ENCODE results near the gene LRRC47. TPM values are rescaled to one million over a fixed set of nuclear protein-coding genes. Genes with fewer than 3 reads are reported as not detected.

The LRRC47 gene
- polyA plus RNA-seq, 1 of the 3 experiments (the other 2 are of a cell fraction), result 34.6 TPM

DNA sequence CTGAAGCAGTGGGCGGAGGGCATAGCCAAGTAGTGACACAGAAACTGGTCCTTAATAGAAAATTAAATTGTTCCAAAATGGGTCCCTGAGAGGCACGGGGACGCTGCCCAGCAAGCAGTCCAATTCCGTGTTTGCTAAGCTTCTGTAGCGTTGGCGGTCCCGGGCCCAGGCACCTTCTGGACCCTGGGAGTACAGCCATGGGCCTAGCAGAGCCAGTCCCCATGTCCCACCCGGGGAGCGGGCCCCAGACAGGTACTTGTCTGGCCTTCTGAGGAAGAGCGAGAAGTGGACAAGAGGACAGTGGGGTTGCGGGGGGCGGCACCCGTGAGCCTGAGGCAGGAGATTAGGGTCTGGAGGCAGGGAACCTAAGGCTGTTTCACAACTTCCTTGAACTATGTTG is 55.5 kb downstream of the LRRC47 start:
- ChIA-PET CTCF (interaction anchor here (1.2 to 2.6 kb wide), 2 partner anchors 16 to 125 kb away, joined by 4 to 7 read pairs; no protein-coding TSS in a partner anchor), POLR2A (no interaction called here)
- no peaks in the 10 kb centered on the region for H3K9me3 ChIP-seq
- peaks cover 0 to 17% of the 10 kb centered on the region in 2 experiments; a peak in 1 of 4 replicates for H3K4me1 ChIP-seq (ENCODE audit: control insufficient read depth in 1 of 2, insufficient read depth in 2 of 2, low read depth in 1 of 2, low read length in 1 of 2)
- no peak overlapping the region for H3K4me2 ChIP-seq
- no peaks in the 10 kb centered on the region for H3F3A ChIP-seq (replicated peaks; ENCODE audit: insufficient read depth)
- WGBS (ENCODE audit: low lambda C conversion rate), result 90% methylated on average over 13 of the region's 13 CpGs
- DNase-seq, result no peak
- no peak overlapping the region for H2AFZ ChIP-seq (ENCODE audit: low read depth)
- H3K79me2 ChIP-seq (ENCODE audit: insufficient read depth), result no peaks in the 10 kb centered on the region
- H3K27ac ChIP-seq (ENCODE audit: low read depth in 2 of 2, low read length in 1 of 2), result no peak overlapping the region
- no peaks in the 10 kb centered on the region for H4K20me1 ChIP-seq (ENCODE audit: insufficient read depth)
- peaks cover 7 to 53% of the 10 kb centered on the region in 2 experiments for H3K36me3 ChIP-seq (replicated peaks in 1 of 2; ENCODE audit: control insufficient read depth in 1 of 2, insufficient read depth in 2 of 2, low read length in 1 of 2)
- no peak overlapping the region for H3K4me3 ChIP-seq (ENCODE audit: low read depth in 2 of 2, low read length in 1 of 2)
- TF ChIP-seq MXI1 (IDR thresholded peaks at IDR 0.05; ENCODE audit: low read depth, low read length), result no peak
- TF ChIP-seq TCF12 (IDR thresholded peaks at IDR 0.05), result no peak
- no peak for TF ChIP-seq NRF1 (IDR thresholded peaks at IDR 0.05; ENCODE audit: low read depth, low read length)
- TF ChIP-seq, protein P1, sequence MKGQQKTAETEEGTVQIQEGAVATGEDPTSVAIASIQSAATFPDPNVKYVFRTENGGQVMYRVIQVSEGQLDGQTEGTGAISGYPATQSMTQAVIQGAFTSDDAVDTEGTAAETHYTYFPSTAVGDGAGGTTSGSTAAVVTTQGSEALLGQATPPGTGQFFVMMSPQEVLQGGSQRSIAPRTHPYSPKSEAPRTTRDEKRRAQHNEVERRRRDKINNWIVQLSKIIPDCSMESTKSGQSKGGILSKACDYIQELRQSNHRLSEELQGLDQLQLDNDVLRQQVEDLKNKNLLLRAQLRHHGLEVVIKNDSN (IDR thresholded peaks at IDR 0.05; ENCODE audit: borderline replicate concordance, low read depth), result no peak
- no peak overlapping the region for H3K9ac ChIP-seq
- H3K27me3 ChIP-seq (ENCODE audit: insufficient read depth), result no peaks in the 10 kb centered on the region
- no peaks in the 10 kb centered on the region for H3K9me2 ChIP-seq

DNA sequence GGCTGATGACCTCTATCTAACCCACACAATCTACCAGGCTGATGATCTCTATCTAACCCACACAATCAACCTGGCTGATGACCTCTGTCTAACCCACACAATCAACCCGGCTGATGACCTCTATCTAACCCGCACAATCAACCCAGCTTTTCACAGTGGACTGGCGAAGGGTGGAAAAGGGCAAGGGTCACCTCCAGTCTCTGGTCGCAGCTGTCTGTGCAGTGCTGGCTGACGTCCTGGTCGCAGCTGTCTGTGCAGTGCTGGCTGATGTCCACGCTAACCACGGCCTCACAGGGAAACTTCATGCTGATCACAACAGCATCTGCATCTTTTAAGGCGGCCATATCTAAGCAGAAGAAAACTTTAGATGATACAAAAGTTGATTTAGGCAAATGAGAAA is 56.3 kb downstream of the LRRC47 start:
- Histone ChIP-seq H3K36me3 (replicated peaks in 1 of 2; ENCODE audit: control insufficient read depth in 1 of 2, insufficient read depth in 2 of 2, low read length in 1 of 2) (peaks cover 7 to 55% of the 10 kb centered on the region in 2 experiments), H3F3A (replicated peaks; ENCODE audit: insufficient read depth) (no peaks in the 10 kb centered on the region), H3K4me1 (ENCODE audit: control insufficient read depth in 1 of 2, insufficient read depth in 2 of 2, low read depth in 1 of 2, low read length in 1 of 2) (peaks cover 0 to 16% of the 10 kb centered on the region in 2 experiments; a peak in 1 of 4 replicates), H3K27me3 (ENCODE audit: insufficient read depth) (no peaks in the 10 kb centered on the region), H4K20me1 (ENCODE audit: insufficient read depth) (no peaks in the 10 kb centered on the region), H3K79me2 (ENCODE audit: insufficient read depth) (no peaks in the 10 kb centered on the region), H3K9me3 (no peaks in the 10 kb centered on the region), H3K27ac (ENCODE audit: low read depth in 2 of 2, low read length in 1 of 2) (no peak overlapping the region), H3K9me2 (no peaks in the 10 kb centered on the region), H3K4me2 (no peak overlapping the region), H3K9ac (no peak overlapping the region), H2AFZ (ENCODE audit: low read depth) (no peak overlapping the region), H3K4me3 (ENCODE audit: low read depth in 2 of 2, low read length in 1 of 2) (no peak overlapping the region)
- TF ChIP-seq JUND (IDR thresholded peaks at IDR 0.05) (no peak), GATA2 (CRISPR knock-in tag; IDR thresholded peaks at IDR 0.05) (no peak), NFIC (IDR thresholded peaks at IDR 0.05; ENCODE audit: borderline replicate concordance) (no peak), RXRA (IDR thresholded peaks at IDR 0.05; ENCODE audit: borderline replicate concordance, low read depth) (no peak), FOXJ3 (CRISPR knock-in tag; IDR thresholded peaks at IDR 0.05) (no peak), ELF1 (IDR thresholded peaks at IDR 0.05) (no peak), MEF2A (IDR thresholded peaks at IDR 0.05; ENCODE audit: borderline replicate concordance, low read depth) (no peak), CHD2 (IDR thresholded peaks at IDR 0.05; ENCODE audit: low read length, partially characterized antibody) (no peak), TCF12 (IDR thresholded peaks at IDR 0.05) (no peak), EZH2phosphoT487 (IDR thresholded peaks at IDR 0.05; ENCODE audit: borderline replicate concordance, low read depth) (no peak)
- TF ChIP-seq, protein P2, sequence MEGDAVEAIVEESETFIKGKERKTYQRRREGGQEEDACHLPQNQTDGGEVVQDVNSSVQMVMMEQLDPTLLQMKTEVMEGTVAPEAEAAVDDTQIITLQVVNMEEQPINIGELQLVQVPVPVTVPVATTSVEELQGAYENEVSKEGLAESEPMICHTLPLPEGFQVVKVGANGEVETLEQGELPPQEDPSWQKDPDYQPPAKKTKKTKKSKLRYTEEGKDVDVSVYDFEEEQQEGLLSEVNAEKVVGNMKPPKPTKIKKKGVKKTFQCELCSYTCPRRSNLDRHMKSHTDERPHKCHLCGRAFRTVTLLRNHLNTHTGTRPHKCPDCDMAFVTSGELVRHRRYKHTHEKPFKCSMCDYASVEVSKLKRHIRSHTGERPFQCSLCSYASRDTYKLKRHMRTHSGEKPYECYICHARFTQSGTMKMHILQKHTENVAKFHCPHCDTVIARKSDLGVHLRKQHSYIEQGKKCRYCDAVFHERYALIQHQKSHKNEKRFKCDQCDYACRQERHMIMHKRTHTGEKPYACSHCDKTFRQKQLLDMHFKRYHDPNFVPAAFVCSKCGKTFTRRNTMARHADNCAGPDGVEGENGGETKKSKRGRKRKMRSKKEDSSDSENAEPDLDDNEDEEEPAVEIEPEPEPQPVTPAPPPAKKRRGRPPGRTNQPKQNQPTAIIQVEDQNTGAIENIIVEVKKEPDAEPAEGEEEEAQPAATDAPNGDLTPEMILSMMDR (IDR thresholded peaks at IDR 0.05), result no peak
- TF ChIP-seq, protein P3, sequence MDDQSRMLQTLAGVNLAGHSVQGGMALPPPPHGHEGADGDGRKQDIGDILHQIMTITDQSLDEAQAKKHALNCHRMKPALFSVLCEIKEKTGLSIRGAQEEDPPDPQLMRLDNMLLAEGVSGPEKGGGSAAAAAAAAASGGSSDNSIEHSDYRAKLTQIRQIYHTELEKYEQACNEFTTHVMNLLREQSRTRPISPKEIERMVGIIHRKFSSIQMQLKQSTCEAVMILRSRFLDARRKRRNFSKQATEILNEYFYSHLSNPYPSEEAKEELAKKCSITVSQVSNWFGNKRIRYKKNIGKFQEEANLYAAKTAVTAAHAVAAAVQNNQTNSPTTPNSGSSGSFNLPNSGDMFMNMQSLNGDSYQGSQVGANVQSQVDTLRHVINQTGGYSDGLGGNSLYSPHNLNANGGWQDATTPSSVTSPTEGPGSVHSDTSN (IDR thresholded peaks at IDR 0.05), result no peak
- TF ChIP-seq, protein P4, sequence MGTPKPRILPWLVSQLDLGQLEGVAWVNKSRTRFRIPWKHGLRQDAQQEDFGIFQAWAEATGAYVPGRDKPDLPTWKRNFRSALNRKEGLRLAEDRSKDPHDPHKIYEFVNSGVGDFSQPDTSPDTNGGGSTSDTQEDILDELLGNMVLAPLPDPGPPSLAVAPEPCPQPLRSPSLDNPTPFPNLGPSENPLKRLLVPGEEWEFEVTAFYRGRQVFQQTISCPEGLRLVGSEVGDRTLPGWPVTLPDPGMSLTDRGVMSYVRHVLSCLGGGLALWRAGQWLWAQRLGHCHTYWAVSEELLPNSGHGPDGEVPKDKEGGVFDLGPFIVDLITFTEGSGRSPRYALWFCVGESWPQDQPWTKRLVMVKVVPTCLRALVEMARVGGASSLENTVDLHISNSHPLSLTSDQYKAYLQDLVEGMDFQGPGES (IDR thresholded peaks at IDR 0.05; ENCODE audit: low read depth, low read length), result no peak
- ChIA-PET CTCF (interaction anchor here (0.6 to 2.6 kb wide), 3 partner anchors 15 to 1744 kb away, joined by 3 to 7 read pairs (median 3); no protein-coding TSS in a partner anchor), POLR2A (no interaction called here)
- 92% methylated on average over 7 of the region's 9 CpGs for WGBS (ENCODE audit: low lambda C conversion rate)
- DNase-seq, result no peak

Measured in SK-N-SH (cell line).